CD4-positive, alpha-beta T cell treated with Interleukin-6 for 4 hours (primary cell): ENCODE measurements around the gene NLK.
"Not testable (repeated sequence)": the region's sequence is repeated elsewhere in the genome, so short reads cannot be mapped to it uniquely, and the experiment has no call there.

Source experiments
- DNase-seq: peaks from one replicate; pipeline ENCODE4 v3.0.0-alpha.2; 2020; ENCODE audit warnings: mixed read lengths

The NLK gene

GRCh38 chr17:28042657-28042720 lies at the start of gene NLK:
Gene NLK, plus strand, starts transcription at chr17:28042677. Its CDS starts 197 bp downstream, at chr17:28042874.
- DNase-seq = no peak

- no peak for DNase-seq
Observed at GRCh38 chr17:27993161-27993695, 49.2 kb upstream of the NLK start.

- no peak for DNase-seq
Observed at GRCh38 chr17:27993723-27994310, 48.7 kb upstream of the NLK start.

- no peak for DNase-seq
Observed at GRCh38 chr17:27994586-27994985, 47.9 kb upstream of the NLK start.

- DNase-seq = no peak
Observed at GRCh38 chr17:27995554-27995953, 46.9 kb upstream of the NLK start.

GRCh38 chr17:27996202-27997043 lies 46.1 kb upstream of the NLK start:
- no peak for DNase-seq

- no peak for DNase-seq
Observed at GRCh38 chr17:27997044-27997401, 45.5 kb upstream of the NLK start.

- no peak for DNase-seq
Observed at GRCh38 chr17:27997522-27997921, 45.0 kb upstream of the NLK start.

GRCh38 chr17:28001149-28001548 lies 41.3 kb upstream of the NLK start:
- DNase-seq = no peak

GRCh38 chr17:28004344-28004743 lies 38.1 kb upstream of the NLK start:
- DNase-seq = no peak

- not testable (repeated sequence) for DNase-seq
Observed at GRCh38 chr17:28007925-28008324, 34.6 kb upstream of the NLK start.

GRCh38 chr17:28008513-28008912 lies 34.0 kb upstream of the NLK start:
- peak; percentile 5 for DNase-seq

- no peak for DNase-seq
Observed at GRCh38 chr17:28010406-28010805, 32.1 kb upstream of the NLK start.

GRCh38 chr17:28018439-28019070 lies 23.9 kb upstream of the NLK start:
- DNase-seq = no peak

- no peak for DNase-seq
Observed at GRCh38 chr17:28020515-28020914, 22.0 kb upstream of the NLK start.

GRCh38 chr17:28029044-28029443 lies 13.4 kb upstream of the NLK start:
- no peak for DNase-seq

- DNase-seq = no peak
Observed at GRCh38 chr17:28030386-28030785, 12.1 kb upstream of the NLK start.

- no peak for DNase-seq
Observed at GRCh38 chr17:28031174-28031573, 11.3 kb upstream of the NLK start.

- no peak for DNase-seq
Observed at GRCh38 chr17:28033972-28034714, 8.3 kb upstream of the NLK start.

- DNase-seq = not testable (repeated sequence)
Observed at GRCh38 chr17:28035452-28035851, 7.0 kb upstream of the NLK start.

GRCh38 chr17:28035884-28036283 lies 6.6 kb upstream of the NLK start:
- not testable (repeated sequence) for DNase-seq

- DNase-seq = no peak
Observed at GRCh38 chr17:28038802-28039201, 3.7 kb upstream of the NLK start.

GRCh38 chr17:28039251-28039650 lies 3.2 kb upstream of the NLK start:
- DNase-seq = no peak

GRCh38 chr17:28040406-28040805 lies 2.1 kb upstream of the NLK start:
- DNase-seq = no peak
